HG02642 (cell line): ENCODE measurements around the gene ENOX2.
"Not testable (repeated sequence)": the region's sequence is repeated elsewhere in the genome, so short reads cannot be mapped to it uniquely, and the experiment has no call there.

Source experiments
- ATAC-seq: cut with Tn5 transposase; IDR thresholded peaks from one replicate; pipeline ENCODE4 v1.9.1; 2021; ENCODE audit warnings: mild to moderate bottlenecking; ENCODE audit not compliant: unreplicated experiment, poor library complexity

Gene ENOX2

GRCh38 chrX:130902783-130903613 lies at the start of gene ENOX2:
Gene ENOX2 (minus strand): TSS chrX:130903209. CDS start chrX:130703216, 199,993 bp downstream.
- peak; percentile 99 for ATAC-seq

GRCh38 chrX:130952266-130953043 lies 49.4 kb upstream of the ENOX2 start:
- ATAC-seq = peak; percentile 97

GRCh38 chrX:130944230-130944629 lies 41.2 kb upstream of the ENOX2 start:
- ATAC-seq = no peak

GRCh38 chrX:130937101-130937500 lies 34.1 kb upstream of the ENOX2 start:
- ATAC-seq = no peak

- no peak for ATAC-seq
Observed at GRCh38 chrX:130933358-130933757, 30.3 kb upstream of the ENOX2 start.

- ATAC-seq = not testable (repeated sequence)
Observed at GRCh38 chrX:130920405-130920804, 17.4 kb upstream of the ENOX2 start.

- not testable (repeated sequence) for ATAC-seq
Observed at GRCh38 chrX:130919676-130920075, 16.7 kb upstream of the ENOX2 start.

GRCh38 chrX:130918498-130918897 lies 15.5 kb upstream of the ENOX2 start:
- ATAC-seq = not testable (repeated sequence)

- ATAC-seq = no peak
Observed at GRCh38 chrX:130916636-130917422, 13.8 kb upstream of the ENOX2 start.

GRCh38 chrX:130915302-130915701 lies 12.3 kb upstream of the ENOX2 start:
- ATAC-seq = no peak

GRCh38 chrX:130909469-130910136 lies 6.6 kb upstream of the ENOX2 start:
- no peak for ATAC-seq

- no peak for ATAC-seq
Observed at GRCh38 chrX:130906776-130907175, 3.8 kb upstream of the ENOX2 start.

GRCh38 chrX:130902446-130902782 lies 595 bp downstream of the ENOX2 start:
- ATAC-seq = no peak

- ATAC-seq = no peak
Observed at GRCh38 chrX:130896802-130897501, 6.1 kb downstream of the ENOX2 start.

GRCh38 chrX:130896026-130896425 lies 7.0 kb downstream of the ENOX2 start:
- ATAC-seq = no peak

- ATAC-seq = no peak
Observed at GRCh38 chrX:130895299-130895698, 7.7 kb downstream of the ENOX2 start.

- ATAC-seq = no peak
Observed at GRCh38 chrX:130893356-130894085, 9.5 kb downstream of the ENOX2 start.

- no peak for ATAC-seq
Observed at GRCh38 chrX:130887376-130887775, 15.6 kb downstream of the ENOX2 start.

- no peak for ATAC-seq
Observed at GRCh38 chrX:130885996-130886395, 17.0 kb downstream of the ENOX2 start.
